MV-4-11 (cell line): ENCODE data around the gene PLXNA4.

Experiments used
- DNase-seq: peaks from one replicate; lab custom pipeline; 2025; lab: John Stamatoyannopoulos, UW

The PLXNA4 gene

GRCh38 chr7:132243051-132243450, 333.2 kb downstream of the PLXNA4 start:
- no peak for DNase-seq

DNA sequence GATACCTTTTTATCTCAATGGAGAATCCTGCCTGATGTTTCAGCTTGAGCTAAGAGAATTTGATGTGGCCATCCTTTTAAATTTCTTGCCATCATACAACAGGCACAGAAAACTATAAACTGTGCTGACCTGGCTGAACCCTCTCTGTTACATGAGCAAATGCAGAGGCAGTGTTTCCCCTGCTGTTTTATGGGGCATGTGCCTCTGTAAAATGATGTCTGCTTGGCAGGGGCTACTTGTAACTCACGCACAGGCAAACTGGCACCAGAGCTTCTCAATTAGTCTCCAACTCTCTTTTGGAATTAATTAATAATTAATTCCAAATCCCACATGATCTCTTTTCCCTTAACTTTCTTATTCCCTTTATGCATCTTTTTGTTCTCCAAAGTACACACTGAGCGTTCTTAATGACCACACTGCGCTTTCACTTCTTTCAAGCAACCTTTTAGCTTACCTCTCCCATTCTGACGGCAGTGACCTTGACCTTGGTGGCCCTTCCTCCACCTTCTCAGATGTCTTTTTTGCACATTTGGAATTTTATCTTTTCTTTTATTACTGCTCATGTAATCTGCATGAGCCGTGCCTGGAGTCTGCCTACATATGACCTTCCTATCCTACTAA, 334.0 kb downstream of the PLXNA4 start:
- DNase-seq = no peak

- no peak for DNase-seq
These were observed 335.3 kb downstream of the PLXNA4 start for GRCh38 chr7:132240821-132241422.

DNA sequence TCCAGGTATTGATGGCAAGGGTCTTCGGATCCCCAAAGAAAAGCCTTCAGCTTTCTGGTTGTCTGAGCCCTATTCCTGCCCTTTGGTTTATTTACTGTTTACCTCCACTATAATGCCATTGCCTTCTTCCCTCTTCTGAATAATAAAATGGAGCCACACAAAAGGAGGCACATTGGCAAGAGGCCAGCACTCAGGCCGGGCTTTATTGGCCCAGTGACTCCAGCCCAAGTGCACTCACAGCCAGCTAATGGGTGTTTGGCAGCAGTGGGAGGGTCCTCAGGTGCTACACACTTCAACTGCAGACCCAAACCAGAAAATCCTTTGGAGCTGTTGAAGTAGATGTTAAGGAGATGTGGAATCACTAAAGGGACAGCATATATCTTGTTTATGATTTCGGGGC, 336.0 kb downstream of the PLXNA4 start:
- DNase-seq = no peak

- DNase-seq = no peak
These were observed 336.8 kb downstream of the PLXNA4 start for GRCh38 chr7:132239422-132239994.

GRCh38 chr7:132234711-132235110, 341.6 kb downstream of the PLXNA4 start:
- DNase-seq = no peak

GRCh38 chr7:132232406-132232805, 343.9 kb downstream of the PLXNA4 start:
- no peak for DNase-seq

GRCh38 chr7:132230462-132230861, 345.8 kb downstream of the PLXNA4 start:
- no peak for DNase-seq

GRCh38 chr7:132228240-132228639, 348.0 kb downstream of the PLXNA4 start:
- DNase-seq = no peak

GRCh38 chr7:132226957-132227290, 349.3 kb downstream of the PLXNA4 start:
- DNase-seq = no peak

- DNase-seq = no peak
These were observed 350.0 kb downstream of the PLXNA4 start for GRCh38 chr7:132226046-132226956.

GRCh38 chr7:132225216-132226030, 350.8 kb downstream of the PLXNA4 start:
- no peak for DNase-seq

- no peak for DNase-seq
These were observed 354.9 kb downstream of the PLXNA4 start for GRCh38 chr7:132221356-132221755.

GRCh38 chr7:132220060-132220459, 356.2 kb downstream of the PLXNA4 start:
- no peak for DNase-seq

GRCh38 chr7:132218876-132219275, 357.4 kb downstream of the PLXNA4 start:
- DNase-seq = no peak

DNA sequence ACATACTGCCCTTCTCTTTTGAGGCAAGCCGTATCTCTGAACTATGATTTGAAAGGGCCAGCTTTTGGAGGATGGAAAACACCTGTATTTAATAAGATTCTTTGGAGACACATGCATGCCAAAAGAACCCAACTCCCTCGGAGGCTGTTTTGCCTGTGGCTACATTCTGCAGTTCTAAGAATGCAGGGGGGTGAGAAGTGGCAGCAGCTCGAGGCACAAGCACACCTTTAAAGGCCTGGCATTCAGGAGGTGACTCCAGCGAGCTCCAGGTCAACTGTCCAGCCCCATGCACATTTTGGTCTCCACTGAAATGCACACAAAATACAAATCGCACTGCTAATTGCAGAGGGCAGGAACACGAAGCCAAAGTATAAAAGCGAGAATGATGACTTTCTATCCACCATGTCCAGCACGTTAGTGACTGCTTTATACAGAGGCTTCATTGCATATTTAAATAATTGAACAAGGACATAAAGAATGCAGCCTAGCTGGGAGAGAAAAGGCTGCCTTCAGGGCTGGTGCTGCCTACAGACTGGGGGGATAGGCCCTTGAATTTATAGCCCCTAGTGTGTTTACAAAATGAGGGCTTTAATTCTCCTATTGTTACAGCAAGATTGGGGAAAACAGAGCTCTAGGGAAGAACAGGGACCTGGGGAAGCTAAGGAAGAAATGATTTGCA, 359.3 kb downstream of the PLXNA4 start:
- DNase-seq = no peak

GRCh38 chr7:132214452-132214851, 361.8 kb downstream of the PLXNA4 start:
- no peak for DNase-seq

GRCh38 chr7:132213583-132213982, 362.7 kb downstream of the PLXNA4 start:
- DNase-seq = no peak

GRCh38 chr7:132211971-132212370, 364.3 kb downstream of the PLXNA4 start:
- DNase-seq = no peak

DNA sequence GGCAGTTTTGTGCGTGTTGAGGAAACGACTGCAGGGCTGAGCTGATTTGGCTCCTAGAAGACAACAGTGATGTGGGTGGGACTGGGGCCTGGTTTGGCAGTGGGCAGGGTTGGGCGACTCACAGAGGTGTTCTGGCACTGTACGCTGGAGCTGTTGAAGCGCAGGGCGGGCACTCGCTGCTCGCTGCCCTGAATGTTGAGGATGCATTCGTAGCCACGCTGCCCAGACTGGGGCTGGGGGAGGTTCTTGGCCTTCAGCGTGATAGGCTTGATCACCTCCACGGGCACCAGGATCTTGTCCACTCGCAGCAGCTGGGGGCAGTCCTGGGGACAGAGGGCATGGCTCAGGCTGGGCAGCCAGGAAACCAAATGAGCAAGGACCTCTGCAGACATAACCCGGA, 365.4 kb downstream of the PLXNA4 start:
- DNase-seq = no peak

DNA sequence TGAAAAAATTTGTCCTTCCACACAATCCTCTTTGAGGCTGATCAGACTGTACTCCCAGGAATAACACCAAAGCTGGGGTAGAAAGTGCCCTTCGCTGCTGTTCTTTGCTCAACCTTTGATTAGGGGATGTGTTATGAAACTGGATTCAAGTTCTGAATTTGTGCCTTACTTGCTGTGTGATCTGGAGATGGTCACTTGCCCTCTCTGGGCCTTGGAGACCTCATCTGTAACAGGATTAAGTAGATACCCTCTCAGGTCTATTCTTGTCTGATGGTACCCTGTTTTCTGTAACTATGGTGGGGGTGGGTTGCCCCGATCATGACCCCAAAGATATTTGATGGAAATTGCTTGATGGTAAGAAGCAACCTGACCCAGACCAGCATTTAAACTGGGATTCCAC, 368.5 kb downstream of the PLXNA4 start:
- DNase-seq = no peak
